PC-9 (cell line): ENCODE results near the gene RBM17. TPM values are rescaled to one million over a fixed set of nuclear protein-coding genes. Genes with fewer than 3 reads are reported as not detected.
A peak's percentile ranks its signal among the peaks of the same experiment; 100 is the strongest.
"Not testable (repeated sequence)": the region's sequence is repeated elsewhere in the genome, so short reads cannot be mapped to it uniquely, and the experiment has no call there.

Source experiments
- BruUV-seq: library from RNA; stranded (reverse); fragments of 400-500 nt; replicated peaks from 2 replicates; lab custom pipeline; 2021; lab: Mats Ljungman, UMichigan
- CTCF ChIA-PET: fragments of 300-600 bp; sonication (Branson Sonifier 250); formaldehyde crosslinking; loops from one replicate; lab custom pipeline; 2022; ENCODE audit warnings: antibody characterized with exemption; lab: Charles Lee
- POLR2A ChIA-PET: fragments of 300-600 bp; sonication (Branson Sonifier 250); formaldehyde crosslinking; loops from one replicate; lab custom pipeline; 2022; ENCODE audit warnings: antibody characterized with exemption; ENCODE audit not compliant: unreplicated experiment; lab: Charles Lee
- DNase-seq, 2 experiments: peaks; one replicate each; pipeline versions ENCODE4 v3.0.0 to v3.0.0-alpha.2; 2015 to 2022; ENCODE audit warnings: mixed read lengths in 1 of 2
- H2AFZ ChIP-seq: fragments of 200-600 bp; sonication (generic); 2 replicates; pipeline ENCODE4 v1.8.1; 2017; ENCODE audit warnings: antibody characterized with exemption
- H3F3A ChIP-seq: fragments of 200-600 bp; sonication (generic); 2 replicates; pipeline ENCODE4 v1.8.1; 2017; ENCODE audit warnings: antibody characterized with exemption, mild to moderate bottlenecking, low read depth; ENCODE audit not compliant: insufficient read depth
- H3K27ac ChIP-seq: fragments of 200-600 bp; sonication (generic); 2 replicates; pipeline ENCODE4 v1.6.1; 2016; ENCODE audit warnings: mixed run types
- H3K27me3 ChIP-seq: fragments of 200-600 bp; sonication (generic); 2 replicates; pipeline ENCODE4 v1.6.1; 2016; ENCODE audit warnings: low read depth, mixed run types; ENCODE audit not compliant: insufficient read depth
- H3K36me3 ChIP-seq: fragments of 200-600 bp; sonication (generic); 2 replicates; pipeline ENCODE4 v1.6.1; 2016; ENCODE audit warnings: low read depth, mixed run types
- H3K4me1 ChIP-seq: fragments of 200-600 bp; sonication (generic); replicated peaks from 2 replicates; pipeline ENCODE4 v1.6.1; 2016; ENCODE audit warnings: mixed run types; ENCODE audit not compliant: insufficient read depth
- H3K4me2 ChIP-seq: fragments of 200-600 bp; sonication (generic); 2 replicates; pipeline ENCODE4 v1.6.1; 2017; ENCODE audit warnings: mixed run types
- H3K4me3 ChIP-seq: fragments of 200-600 bp; sonication (generic); 2 replicates; pipeline ENCODE4 v1.6.1; 2016; ENCODE audit warnings: mixed run types
- H3K79me2 ChIP-seq: fragments of 200-600 bp; sonication (generic); 2 replicates; pipeline ENCODE4 v1.6.1; 2017; ENCODE audit warnings: low read depth, mixed run types
- H3K9me2 ChIP-seq: fragments of 200-600 bp; sonication (generic); 2 replicates; pipeline ENCODE4 v1.8.1; 2017; ENCODE audit warnings: mild to moderate bottlenecking; ENCODE audit not compliant: insufficient read depth
- H3K9me3 ChIP-seq: fragments of 200-600 bp; sonication (generic); 2 replicates; pipeline ENCODE4 v1.8.1; 2016; ENCODE audit warnings: low read depth; ENCODE audit not compliant: insufficient read depth
- H4K20me1 ChIP-seq: fragments of 200-600 bp; sonication (generic); 2 replicates; pipeline ENCODE4 v1.8.1; 2017; ENCODE audit not compliant: insufficient read depth
- CTCF ChIP-seq: fragments of 200-600 bp; sonication (generic); conservative IDR thresholded peaks from 2 replicates; pipeline ENCODE4 v1.6.1; 2017; ENCODE audit warnings: mixed run types, antibody characterized with exemption, mild to moderate bottlenecking, moderate library complexity
- EZH2 ChIP-seq: fragments of 200-600 bp; sonication (generic); IDR thresholded peaks from 2 replicates; pipeline ENCODE4 v1.8.0; 2017; ENCODE audit warnings: antibody characterized with exemption, low read depth
- intact Hi-C: fragments of 100-400 bp; cut with micrococcal nuclease; formaldehyde crosslinking; loops from one replicate; pipeline ENCODE4 v1.10.0; 2022; ENCODE audit not compliant: unreplicated experiment
- microRNA-seq: library from miRNA; unstranded; fragments of <30 nt; microRNA quantifications from one replicate; pipeline ENCODE4 v1.2.0, GENCODE V29; 2021; ENCODE audit warnings: borderline number of aligned reads, borderline replicate concordance
- total RNA-seq: library from RNA; stranded (reverse); gene quantifications from 2 replicates; pipeline ENCODE4 v1.2.3, GENCODE V29; 2021

The RBM17 gene
- total RNA-seq, 1 experiment from 2014 or later, result 131 TPM

DNA sequence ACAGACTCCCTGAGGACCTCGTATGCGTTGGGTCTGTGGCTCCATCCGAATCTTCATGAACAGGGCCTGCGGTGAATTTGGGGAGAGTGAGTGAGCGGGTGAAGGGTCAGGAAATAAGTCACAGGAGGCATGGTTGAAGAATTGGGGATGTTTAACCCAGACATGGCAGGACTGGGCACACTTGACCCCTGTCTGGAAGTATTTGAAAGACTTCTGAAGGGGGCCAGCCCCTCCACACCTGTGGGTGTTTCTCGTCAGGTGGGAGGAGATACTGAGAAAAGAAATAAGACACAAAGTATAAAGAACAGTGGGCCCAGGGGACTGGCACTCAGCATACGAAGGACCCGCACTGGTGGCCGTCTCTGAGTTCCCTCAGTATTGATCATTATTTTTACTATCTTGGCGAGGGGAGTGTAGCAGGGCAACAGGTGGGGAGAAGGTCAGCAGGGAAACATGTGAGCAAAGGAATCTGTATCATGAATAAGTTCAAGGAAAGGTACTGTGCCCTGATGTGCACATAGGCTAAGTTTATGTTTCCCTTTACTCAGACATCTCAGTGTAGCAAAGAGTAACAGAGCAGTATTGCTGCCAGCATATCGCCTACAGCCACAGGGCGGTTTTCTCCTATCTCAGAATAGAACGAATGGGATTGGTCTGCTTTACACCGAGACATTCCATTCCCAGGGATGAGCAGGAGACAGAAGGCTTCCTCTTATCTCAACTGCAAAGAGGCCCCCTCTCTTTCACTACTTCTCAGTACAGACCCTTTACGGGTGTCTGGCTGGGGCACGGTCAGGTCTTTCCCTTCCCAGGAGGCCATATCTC is 75.6 kb downstream of the RBM17 start:
- intact Hi-C loops, result no loop called here
- H3K9me2 ChIP-seq, result no peaks in the 10 kb centered on the region
- no peak for DNase-seq
- peak overlapping the region; percentile 84 for H3K4me3 ChIP-seq
- H3K4me2 ChIP-seq, result peak overlapping the region; percentile 90
- no peaks in the 10 kb centered on the region for H3K9me3 ChIP-seq
- ChIA-PET POLR2A (no interaction called here), CTCF (interaction anchor here (1.2 kb wide), 1 partner anchor 238 kb away, joined by 4 read pairs; no protein-coding TSS in a partner anchor)
- 0 out of 2 replicates have a peak, but pooled peaks cover 4% of the 10 kb centered on the region for H3K36me3 ChIP-seq
- H2AFZ ChIP-seq, result peak overlapping the region; percentile 65
- H3K27me3 ChIP-seq, result no peaks in the 10 kb centered on the region
- peaks cover 4% of the 10 kb centered on the region; the same call in 1 of the 2 replicates for H4K20me1 ChIP-seq
- peaks cover 39% of the 10 kb centered on the region for H3K79me2 ChIP-seq
- H3F3A ChIP-seq, result peaks cover 11% of the 10 kb centered on the region; the same call in 1 of the 2 replicates
- TF ChIP-seq CTCF, result no peak
- TF ChIP-seq EZH2, result no peak
- no TSS peak for BruUV-seq
- H3K4me1 ChIP-seq, result peaks cover 5% of the 10 kb centered on the region; the same call in 1 of the 2 replicates
- peak overlapping the region; percentile 71 for H3K27ac ChIP-seq

- H3K27ac ChIP-seq, result no peak overlapping the region
- H3K4me2 ChIP-seq, result peak overlapping the region; percentile 90
- peaks cover 11% of the 10 kb centered on the region; the same call in 1 of the 2 replicates for H3F3A ChIP-seq
- H3K4me3 ChIP-seq, result no peak overlapping the region; the same call in 1 of the 2 replicates
- POLR2A ChIA-PET, result no interaction called here
- no peaks in the 10 kb centered on the region for H3K9me2 ChIP-seq
- peaks cover 5% of the 10 kb centered on the region; the same call in 1 of the 2 replicates for H3K4me1 ChIP-seq
- no peaks in the 10 kb centered on the region for H3K27me3 ChIP-seq
- CTCF ChIA-PET, result no interaction called here
- H3K36me3 ChIP-seq, result 0 out of 2 replicates have a peak, but pooled peaks cover 4% of the 10 kb centered on the region
- H4K20me1 ChIP-seq, result peaks cover 4% of the 10 kb centered on the region; the same call in 1 of the 2 replicates
- DNase-seq, result no peak
- intact Hi-C loops, result no loop called here
- H3K9me3 ChIP-seq, result no peaks in the 10 kb centered on the region
- no peak overlapping the region for H2AFZ ChIP-seq
- no TSS peak for BruUV-seq
- no peak for TF ChIP-seq EZH2
- no peak for TF ChIP-seq CTCF
- H3K79me2 ChIP-seq, result peaks cover 39% of the 10 kb centered on the region
These were observed 76.4 kb downstream of the RBM17 start for GRCh38 chr10:6165221-6165725.

- H3K27me3 ChIP-seq, POLR2A ChIA-PET, H2AFZ ChIP-seq, H3K4me2 ChIP-seq, CTCF ChIA-PET, H3K4me1 ChIP-seq, H3K27ac ChIP-seq, H3K9me2 ChIP-seq, H3K4me3 ChIP-seq, H3K9me3 ChIP-seq, DNase-seq, H3K36me3 ChIP-seq, intact Hi-C loops, BruUV-seq, H4K20me1 ChIP-seq: not testable (repeated sequence)
- Histone ChIP-seq H3F3A (peaks cover 11% of the 10 kb centered on the region; the same call in 1 of the 2 replicates), H3K79me2 (peaks cover 39% of the 10 kb centered on the region)
These were observed 77.1 kb downstream of the RBM17 start for GRCh38 chr10:6165933-6166332.

Small RNA genes within 50 kb of the gene (microRNA-seq; reads per million reads assigned to microRNA genes)
- gene MIR3155A (not detected), gene MIR3155B (not detected)

Other genes starting within 250 kb of the RBM17 start
- gene ANKRD16, start 199.1 kb upstream of the RBM17 start, total RNA-seq, result 9.8 and 12.2 TPM in 2 replicates
- gene FBH1, start 198.8 kb upstream of the RBM17 start, total RNA-seq, result 68.0 and 90.9 TPM in 2 replicates
- gene IL15RA, start 111.5 kb upstream of the RBM17 start, total RNA-seq, result 15.5 TPM in 2 replicates
- not detected in 2 replicates for gene IL2RA, start 26.7 kb upstream of the RBM17 start, total RNA-seq
- gene PFKFB3, start 113.9 kb downstream of the RBM17 start, total RNA-seq, result 37.8 and 54.7 TPM in 2 replicates